ENCODE measurements around the gene AICDA.
"Not testable (repeated sequence)": the region's sequence is repeated elsewhere in the genome, so short reads cannot be mapped to it uniquely, and the experiment has no call there.

Gene AICDA

GRCh38 chr12:8609061-8609570 lies 3.5 kb downstream of the AICDA start:
- DNase-seq = peak; percentile 54

- no peak for DNase-seq
Measured at GRCh38 chr12:8606890-8607289, 5.8 kb downstream of the AICDA start.

GRCh38 chr12:8605057-8605456 lies 7.6 kb downstream of the AICDA start:
- DNase-seq = no peak

GRCh38 chr12:8603856-8604255 lies 8.8 kb downstream of the AICDA start:
- peak; percentile 6 for DNase-seq

GRCh38 chr12:8603286-8603685 lies 9.4 kb downstream of the AICDA start:
- DNase-seq = no peak

GRCh38 chr12:8596561-8596960 lies 16.1 kb downstream of the AICDA start:
- no peak for DNase-seq

GRCh38 chr12:8594072-8594471 lies 18.6 kb downstream of the AICDA start:
- DNase-seq = no peak

- DNase-seq = no peak
Measured at GRCh38 chr12:8593246-8593645, 19.4 kb downstream of the AICDA start.

GRCh38 chr12:8590842-8591545 lies 21.7 kb downstream of the AICDA start:
- peak; percentile 7 for DNase-seq

- no peak for DNase-seq
Measured at GRCh38 chr12:8589679-8590078, 23.0 kb downstream of the AICDA start.

- DNase-seq = not testable (repeated sequence)
Measured at GRCh38 chr12:8584478-8584877, 28.2 kb downstream of the AICDA start.

GRCh38 chr12:8584004-8584403 lies 28.7 kb downstream of the AICDA start:
- DNase-seq = no peak

- no peak for DNase-seq
Measured at GRCh38 chr12:8581098-8581784, 31.4 kb downstream of the AICDA start.

GRCh38 chr12:8577879-8578278 lies 34.8 kb downstream of the AICDA start:
- DNase-seq = no peak

- DNase-seq = no peak
Measured at GRCh38 chr12:8572507-8572906, 40.2 kb downstream of the AICDA start.

GRCh38 chr12:8566525-8566924 lies 46.1 kb downstream of the AICDA start:
- DNase-seq = no peak

GRCh38 chr12:8566052-8566451 lies 46.6 kb downstream of the AICDA start:
- not testable (repeated sequence) for DNase-seq

GRCh38 chr12:8564656-8565055 lies 48.0 kb downstream of the AICDA start:
- no peak for DNase-seq

- DNase-seq = no peak
Measured at GRCh38 chr12:8563356-8563755, 49.3 kb downstream of the AICDA start.

- no peak for DNase-seq
Measured at GRCh38 chr12:8562310-8562709, 50.3 kb downstream of the AICDA start.

- DNase-seq = no peak
Measured at GRCh38 chr12:8561011-8561410, 51.6 kb downstream of the AICDA start.

GRCh38 chr12:8559676-8560075 lies 53.0 kb downstream of the AICDA start:
- no peak for DNase-seq

GRCh38 chr12:8556531-8557097 lies 56.0 kb downstream of the AICDA start:
- no peak for DNase-seq

All from HCEC 1CT (cell line).